MM.1S (cell line): ENCODE data around the gene ZPBP2.
A peak's percentile ranks its signal among the peaks of the same experiment; 100 is the strongest.

Experiments used
- DNase-seq: peaks from one replicate; pipeline ENCODE4 v3.0.0-alpha.2; 2015
- H2AFZ ChIP-seq: fragments of 300-600 bp; sonication (generic); 2 replicates; pipeline ENCODE4 v1.6.0; 2016; ENCODE audit warnings: antibody characterized with exemption, low read length
- H3F3A ChIP-seq: fragments of 300-600 bp; sonication (generic); 2 replicates; pipeline ENCODE4 v1.6.1; 2016; ENCODE audit warnings: mild to moderate bottlenecking, antibody characterized with exemption, low read length, moderate library complexity, mixed read lengths; ENCODE audit not compliant: insufficient read depth
- H3K27ac ChIP-seq: fragments of 300-600 bp; sonication (generic); 2 replicates; pipeline ENCODE4 v1.5.1; 2016; ENCODE audit warnings: mild to moderate bottlenecking, low read length
- H3K27me3 ChIP-seq: fragments of 300-600 bp; sonication (generic); replicated peaks from 2 replicates; pipeline ENCODE4 v1.6.0; 2016; ENCODE audit warnings: low read length; ENCODE audit not compliant: insufficient read depth
- H3K36me3 ChIP-seq: fragments of 300-600 bp; sonication (generic); replicated peaks from 2 replicates; pipeline ENCODE4 v1.6.1; 2016; ENCODE audit warnings: mild to moderate bottlenecking, low read length, mixed read lengths; ENCODE audit not compliant: insufficient read depth
- H3K4me1 ChIP-seq: fragments of 300-600 bp; sonication (generic); 2 replicates; pipeline ENCODE4 v1.6.1; 2016; ENCODE audit warnings: low read length, mixed read lengths
- H3K4me2 ChIP-seq: fragments of 300-600 bp; sonication (generic); 2 replicates; pipeline ENCODE4 v1.6.0; 2016; ENCODE audit warnings: low read depth, low read length
- H3K4me3 ChIP-seq: fragments of 300-600 bp; sonication (generic); 2 replicates; pipeline ENCODE4 v1.5.1; 2016; ENCODE audit warnings: low read length, mixed read lengths
- H3K79me2 ChIP-seq: fragments of 300-600 bp; sonication (generic); 2 replicates; pipeline ENCODE4 v1.6.1; 2016; ENCODE audit warnings: mixed run types, low read length, mixed read lengths
- H3K9ac ChIP-seq: fragments of 300-600 bp; sonication (generic); 2 replicates; pipeline ENCODE4 v1.6.1; 2016; ENCODE audit warnings: low read length, mixed read lengths
- H3K9me2 ChIP-seq: fragments of 300-600 bp; sonication (generic); replicated peaks from 2 replicates; pipeline ENCODE4 v1.6.1; 2016; ENCODE audit warnings: mild to moderate bottlenecking, low read length, mixed read lengths; ENCODE audit not compliant: insufficient read depth
- H3K9me3 ChIP-seq: fragments of 300-600 bp; sonication (generic); replicated peaks from 2 replicates; pipeline ENCODE4 v1.6.1; 2016; ENCODE audit warnings: mild to moderate bottlenecking, low read length, mixed read lengths; ENCODE audit not compliant: insufficient read depth
- H4K20me1 ChIP-seq: fragments of 300-600 bp; sonication (generic); 2 replicates; pipeline ENCODE4 v1.6.1; 2016; ENCODE audit warnings: mild to moderate bottlenecking, low read length, moderate library complexity, mixed read lengths; ENCODE audit not compliant: insufficient read depth
- CTCF ChIP-seq: fragments of 300-600 bp; sonication (generic); IDR thresholded peaks from 2 replicates; pipeline ENCODE4 v1.5.1; 2016; ENCODE audit warnings: antibody characterized with exemption, low read length, mixed read lengths
- EZH2 ChIP-seq: fragments of 300-600 bp; sonication (generic); optimal IDR thresholded peaks from 2 replicates; pipeline ENCODE3; 2017; ENCODE audit warnings: low read depth, mild to moderate bottlenecking, antibody characterized with exemption, low read length, mixed read lengths
- EZH2phosphoT487 ChIP-seq: fragments of 300-600 bp; sonication (generic); IDR thresholded peaks from 2 replicates; pipeline ENCODE4 v1.6.1; 2018; ENCODE audit warnings: antibody characterized with exemption, low read length

The ZPBP2 gene

DNA sequence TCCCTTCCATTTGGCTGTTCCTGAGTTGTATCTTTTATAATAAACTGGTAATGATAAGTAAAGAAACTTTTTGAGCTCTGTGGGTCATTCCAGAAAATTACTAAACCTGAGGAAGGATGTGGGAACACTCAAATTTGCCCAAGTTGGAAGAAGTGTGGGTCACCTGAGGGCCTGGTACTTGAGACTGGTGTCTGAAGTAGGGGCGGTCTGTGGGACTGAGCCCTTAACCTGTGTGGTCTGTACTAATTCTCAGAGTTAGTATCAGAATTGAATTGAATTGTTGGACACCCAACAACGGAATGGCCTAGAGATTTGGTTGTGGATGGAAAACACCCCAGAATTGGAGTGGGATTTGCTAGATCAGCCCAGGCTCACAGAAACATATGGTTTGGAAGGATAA lies 47.0 kb upstream of the ZPBP2 start:
- Histone ChIP-seq H2AFZ (no peak overlapping the region), H3K4me3 (no peak overlapping the region), H3K4me1 (peaks cover 43% of the 10 kb centered on the region), H3K4me2 (peak overlapping the region; percentile 15; the same call in 1 of the 2 replicates), H3K9me2 (no peaks in the 10 kb centered on the region), H3F3A (peaks cover 47% of the 10 kb centered on the region), H3K9ac (peak overlapping the region; percentile 27; the same call in 1 of the 2 replicates), H3K79me2 (peaks cover 77% of the 10 kb centered on the region), H3K9me3 (no peaks in the 10 kb centered on the region; the same call in 1 of the 2 replicates), H3K27me3 (no peaks in the 10 kb centered on the region), H3K36me3 (peaks cover 26% of the 10 kb centered on the region), H4K20me1 (no peaks in the 10 kb centered on the region), H3K27ac (peak overlapping the region; percentile 91)
- no peak for DNase-seq
- TF ChIP-seq EZH2phosphoT487 (no peak), CTCF (no peak), EZH2 (no peak)

DNA sequence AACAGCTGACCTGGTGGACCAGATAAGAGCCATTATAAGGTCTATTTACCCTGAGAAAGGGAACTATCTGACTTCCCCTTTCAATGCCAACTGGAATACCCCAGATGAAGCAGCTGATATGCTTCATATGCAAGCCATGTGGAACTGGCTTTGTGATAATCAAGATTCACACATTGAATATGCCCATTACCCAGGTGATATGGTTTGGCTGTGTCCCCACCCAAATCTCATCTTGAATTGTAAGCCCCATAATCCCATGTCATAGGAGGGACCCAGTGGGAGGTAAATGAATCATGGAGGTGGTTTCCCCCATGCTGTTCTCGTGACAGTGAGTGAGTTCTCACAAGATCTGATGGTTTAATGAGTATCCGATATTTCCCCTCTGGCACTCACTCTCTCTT lies 46.0 kb upstream of the ZPBP2 start:
- no peaks in the 10 kb centered on the region for H3K27me3 ChIP-seq
- no peak for DNase-seq
- H3K9ac ChIP-seq: no peak overlapping the region
- no peak overlapping the region for H3K4me3 ChIP-seq
- no peaks in the 10 kb centered on the region; the same call in 1 of the 2 replicates for H3K9me3 ChIP-seq
- H3K27ac ChIP-seq: peak overlapping the region; percentile 91; the same call in 1 of the 2 replicates
- H3K9me2 ChIP-seq: no peaks in the 10 kb centered on the region
- no peak for TF ChIP-seq CTCF
- TF ChIP-seq EZH2: no peak
- TF ChIP-seq EZH2phosphoT487: no peak
- peak overlapping the region; percentile 15; the same call in 1 of the 2 replicates for H3K4me2 ChIP-seq
- peaks cover 37% of the 10 kb centered on the region for H3K36me3 ChIP-seq
- H3K4me1 ChIP-seq: peaks cover 43% of the 10 kb centered on the region
- peaks cover 77% of the 10 kb centered on the region for H3K79me2 ChIP-seq
- H3F3A ChIP-seq: peaks cover 47% of the 10 kb centered on the region
- no peak overlapping the region for H2AFZ ChIP-seq
- H4K20me1 ChIP-seq: no peaks in the 10 kb centered on the region

DNA sequence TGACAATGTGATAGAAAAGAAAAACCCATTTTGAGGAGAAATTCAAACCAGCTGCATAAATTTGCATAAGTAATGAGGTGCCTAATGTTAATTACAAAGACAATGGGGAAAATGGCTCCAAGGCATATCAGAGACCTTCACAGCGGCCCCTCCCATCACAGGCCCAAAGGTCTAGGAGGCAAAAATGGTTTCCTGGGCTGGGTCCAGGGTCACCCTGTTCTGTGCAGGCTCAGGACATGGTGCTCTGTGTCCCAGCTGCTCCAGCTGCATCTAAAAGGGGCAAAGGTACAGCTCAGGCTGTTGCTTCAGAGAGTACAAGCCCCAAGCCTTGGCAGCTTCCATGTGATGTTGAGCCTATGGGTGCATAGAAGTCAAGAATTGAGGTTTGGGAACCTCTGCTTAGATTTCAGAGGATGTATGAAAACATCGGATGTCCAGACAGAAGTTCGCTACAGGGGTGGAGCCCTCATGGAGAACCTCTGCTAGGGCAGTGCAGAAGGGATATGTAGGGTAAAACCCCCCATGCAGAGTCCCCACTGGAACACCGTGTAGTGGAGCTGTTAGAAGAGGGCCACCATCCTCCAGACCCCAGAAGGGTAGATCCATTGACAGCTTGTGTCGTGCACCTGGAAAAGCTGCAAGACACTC lies 44.5 kb upstream of the ZPBP2 start:
- peaks cover 34% of the 10 kb centered on the region for H3K4me1 ChIP-seq
- no peak overlapping the region for H3K4me3 ChIP-seq
- H3F3A ChIP-seq: peaks cover 42% of the 10 kb centered on the region
- H3K9me3 ChIP-seq: no peaks in the 10 kb centered on the region; the same call in 1 of the 2 replicates
- H3K9me2 ChIP-seq: no peaks in the 10 kb centered on the region
- H3K27me3 ChIP-seq: no peaks in the 10 kb centered on the region
- H4K20me1 ChIP-seq: no peaks in the 10 kb centered on the region
- no peak overlapping the region for H3K4me2 ChIP-seq
- H3K79me2 ChIP-seq: peaks cover 77% of the 10 kb centered on the region
- DNase-seq: no peak
- no peak for TF ChIP-seq EZH2
- TF ChIP-seq CTCF: no peak
- no peak for TF ChIP-seq EZH2phosphoT487
- no peak overlapping the region for H3K9ac ChIP-seq
- H3K36me3 ChIP-seq: peaks cover 51% of the 10 kb centered on the region
- no peak overlapping the region for H2AFZ ChIP-seq
- H3K27ac ChIP-seq: no peak overlapping the region
